ENCODE measurements around the gene CUEDC1.

DNA sequence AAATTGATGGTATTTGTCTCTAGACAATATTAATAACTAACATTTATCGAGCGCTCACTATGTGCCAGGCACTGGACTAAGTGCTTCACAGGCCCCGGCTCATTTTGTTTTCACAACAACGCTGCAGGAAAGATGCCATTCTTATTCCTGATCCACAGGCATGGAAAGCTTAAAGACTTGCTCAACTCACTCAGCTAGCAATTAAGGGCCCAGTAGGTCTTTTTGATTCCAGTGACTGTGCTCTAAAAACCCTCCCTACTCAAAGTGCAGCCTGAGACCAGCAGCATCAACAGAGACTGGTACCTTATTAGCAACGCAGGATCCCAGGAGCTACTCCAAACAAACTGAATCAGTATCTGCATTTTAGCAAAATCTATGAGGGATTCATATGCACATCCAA, 35.3 kb downstream of the CUEDC1 start:
- TF ChIP-seq, protein P1, sequence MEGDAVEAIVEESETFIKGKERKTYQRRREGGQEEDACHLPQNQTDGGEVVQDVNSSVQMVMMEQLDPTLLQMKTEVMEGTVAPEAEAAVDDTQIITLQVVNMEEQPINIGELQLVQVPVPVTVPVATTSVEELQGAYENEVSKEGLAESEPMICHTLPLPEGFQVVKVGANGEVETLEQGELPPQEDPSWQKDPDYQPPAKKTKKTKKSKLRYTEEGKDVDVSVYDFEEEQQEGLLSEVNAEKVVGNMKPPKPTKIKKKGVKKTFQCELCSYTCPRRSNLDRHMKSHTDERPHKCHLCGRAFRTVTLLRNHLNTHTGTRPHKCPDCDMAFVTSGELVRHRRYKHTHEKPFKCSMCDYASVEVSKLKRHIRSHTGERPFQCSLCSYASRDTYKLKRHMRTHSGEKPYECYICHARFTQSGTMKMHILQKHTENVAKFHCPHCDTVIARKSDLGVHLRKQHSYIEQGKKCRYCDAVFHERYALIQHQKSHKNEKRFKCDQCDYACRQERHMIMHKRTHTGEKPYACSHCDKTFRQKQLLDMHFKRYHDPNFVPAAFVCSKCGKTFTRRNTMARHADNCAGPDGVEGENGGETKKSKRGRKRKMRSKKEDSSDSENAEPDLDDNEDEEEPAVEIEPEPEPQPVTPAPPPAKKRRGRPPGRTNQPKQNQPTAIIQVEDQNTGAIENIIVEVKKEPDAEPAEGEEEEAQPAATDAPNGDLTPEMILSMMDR (IDR thresholded peaks at IDR 0.05) = no peak
- no peak for TF ChIP-seq EP300 (IDR thresholded peaks at IDR 0.05; ENCODE audit: low read depth)
- TF ChIP-seq POLR2AphosphoS5 (IDR thresholded peaks at IDR 0.05) = no peak

Data from transverse colon (tissue), 4 donors.